ENCODE measurements around the gene ZNF79. TPM values are rescaled to one million over a fixed set of nuclear protein-coding genes. Genes with fewer than 3 reads are reported as not detected.

The ZNF79 gene
- total and polyA plus RNA-seq, 9 donors, result 3.9 to 12.3 (median 10.5) TPM

DNA sequence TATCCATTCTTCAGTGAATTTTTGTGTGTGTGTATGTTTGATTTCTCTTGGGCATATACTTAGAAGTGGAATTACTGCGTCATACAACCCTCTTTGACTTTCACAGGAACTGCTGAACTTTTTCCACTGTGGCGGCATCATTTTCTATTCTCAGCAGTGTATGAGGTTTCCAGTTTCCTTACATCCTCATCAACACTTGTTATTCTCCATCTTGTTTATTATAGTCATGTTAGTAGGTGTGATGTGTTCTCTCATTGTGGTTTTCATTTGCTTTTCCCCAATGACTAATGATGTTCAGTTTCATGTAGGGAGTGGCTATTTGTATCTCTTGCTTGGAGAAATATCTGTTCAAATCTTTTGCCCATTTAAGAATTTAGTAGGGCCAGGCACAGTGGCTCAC is 2.6 kb downstream of the ZNF79 start:
- H3K4me1 ChIP-seq (ENCODE audit: insufficient read depth), result peaks cover 8% of the 10 kb centered on the region
- WGBS, 3 donors, result 96 to 98% (median 97%) methylated on average over 2 of the region's 2 CpGs
- no peak for DNase-seq

DNA sequence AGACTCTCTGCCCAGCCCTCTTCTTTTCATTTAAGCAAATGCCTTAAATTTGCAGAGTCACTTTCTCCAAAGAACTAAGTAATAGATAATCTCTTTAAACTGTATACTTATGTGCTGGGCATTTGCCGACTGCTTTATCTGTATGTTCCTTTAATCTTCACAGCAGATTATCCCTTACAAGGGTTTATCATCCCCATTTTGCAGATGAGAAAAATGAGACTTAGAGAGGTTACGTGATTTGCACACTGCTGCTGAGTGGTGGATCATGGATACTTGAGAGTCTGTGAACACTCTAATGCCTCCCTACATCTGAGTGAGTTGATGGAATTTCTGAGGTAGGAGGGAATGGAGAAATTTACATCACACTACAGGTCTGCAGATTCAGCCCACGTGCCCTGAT is 4.2 kb downstream of the ZNF79 start:
- peaks cover 5% of the 10 kb centered on the region for H3K4me1 ChIP-seq (ENCODE audit: insufficient read depth)
- no peaks in the 10 kb centered on the region for H3K36me3 ChIP-seq
- H3K27ac ChIP-seq, result no peak overlapping the region
- H3K9me3 ChIP-seq, result no peaks in the 10 kb centered on the region
- H3K4me3 ChIP-seq, result no peak overlapping the region
- TF ChIP-seq POLR2A (IDR thresholded peaks at IDR 0.05), result no peak
- TF ChIP-seq EP300 (IDR thresholded peaks at IDR 0.05), result no peak
- TF ChIP-seq, protein P1, sequence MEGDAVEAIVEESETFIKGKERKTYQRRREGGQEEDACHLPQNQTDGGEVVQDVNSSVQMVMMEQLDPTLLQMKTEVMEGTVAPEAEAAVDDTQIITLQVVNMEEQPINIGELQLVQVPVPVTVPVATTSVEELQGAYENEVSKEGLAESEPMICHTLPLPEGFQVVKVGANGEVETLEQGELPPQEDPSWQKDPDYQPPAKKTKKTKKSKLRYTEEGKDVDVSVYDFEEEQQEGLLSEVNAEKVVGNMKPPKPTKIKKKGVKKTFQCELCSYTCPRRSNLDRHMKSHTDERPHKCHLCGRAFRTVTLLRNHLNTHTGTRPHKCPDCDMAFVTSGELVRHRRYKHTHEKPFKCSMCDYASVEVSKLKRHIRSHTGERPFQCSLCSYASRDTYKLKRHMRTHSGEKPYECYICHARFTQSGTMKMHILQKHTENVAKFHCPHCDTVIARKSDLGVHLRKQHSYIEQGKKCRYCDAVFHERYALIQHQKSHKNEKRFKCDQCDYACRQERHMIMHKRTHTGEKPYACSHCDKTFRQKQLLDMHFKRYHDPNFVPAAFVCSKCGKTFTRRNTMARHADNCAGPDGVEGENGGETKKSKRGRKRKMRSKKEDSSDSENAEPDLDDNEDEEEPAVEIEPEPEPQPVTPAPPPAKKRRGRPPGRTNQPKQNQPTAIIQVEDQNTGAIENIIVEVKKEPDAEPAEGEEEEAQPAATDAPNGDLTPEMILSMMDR (IDR thresholded peaks at IDR 0.05), result no peak
- intact Hi-C loops (cut with DNase I), result no loop called here
- no peaks in the 10 kb centered on the region for H3K27me3 ChIP-seq
- no peak for DNase-seq
- 85 to 88% (median 85%) methylated on average over 3 of the region's 3 CpGs for WGBS, 3 donors

More for the DNA sequence above, 2.6 kb downstream of the ZNF79 start:
- no peak for TF ChIP-seq POLR2A (IDR thresholded peaks at IDR 0.05)
- TF ChIP-seq EP300 (IDR thresholded peaks at IDR 0.05), result no peak
- TF ChIP-seq, protein P1 (IDR thresholded peaks at IDR 0.05), result no peak
- no peaks in the 10 kb centered on the region for H3K9me3 ChIP-seq
- H3K27me3 ChIP-seq, result no peaks in the 10 kb centered on the region
- H3K4me3 ChIP-seq, result no peak overlapping the region
- no peak overlapping the region for H3K27ac ChIP-seq
- no peaks in the 10 kb centered on the region for H3K36me3 ChIP-seq
- intact Hi-C loops (cut with DNase I), result no loop called here

DNA sequence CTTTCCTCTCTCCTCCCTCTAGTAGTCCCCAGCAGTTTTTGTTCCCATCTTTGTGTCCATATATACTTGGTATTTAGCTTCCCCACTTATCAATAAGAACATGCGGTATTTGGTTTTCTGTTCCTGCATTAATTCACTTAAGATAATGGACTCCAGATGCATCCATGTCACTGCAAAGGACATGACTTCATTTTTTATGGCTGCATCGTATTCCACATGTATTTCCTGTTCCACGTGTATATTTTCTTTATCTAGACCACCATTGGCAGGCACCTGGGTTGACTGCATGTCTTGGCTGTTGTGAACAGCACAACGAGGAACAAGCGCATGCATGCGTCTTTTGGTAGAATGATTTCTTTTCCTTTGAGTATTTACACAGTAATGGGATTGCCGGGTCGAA is 6.2 kb downstream of the ZNF79 start:
- intact Hi-C loops (cut with DNase I), result no loop called here
- no peaks in the 10 kb centered on the region for H3K27me3 ChIP-seq
- WGBS, 3 donors, result 93 to 94% (median 93%) methylated on average over 8 of the region's 8 CpGs

DNA sequence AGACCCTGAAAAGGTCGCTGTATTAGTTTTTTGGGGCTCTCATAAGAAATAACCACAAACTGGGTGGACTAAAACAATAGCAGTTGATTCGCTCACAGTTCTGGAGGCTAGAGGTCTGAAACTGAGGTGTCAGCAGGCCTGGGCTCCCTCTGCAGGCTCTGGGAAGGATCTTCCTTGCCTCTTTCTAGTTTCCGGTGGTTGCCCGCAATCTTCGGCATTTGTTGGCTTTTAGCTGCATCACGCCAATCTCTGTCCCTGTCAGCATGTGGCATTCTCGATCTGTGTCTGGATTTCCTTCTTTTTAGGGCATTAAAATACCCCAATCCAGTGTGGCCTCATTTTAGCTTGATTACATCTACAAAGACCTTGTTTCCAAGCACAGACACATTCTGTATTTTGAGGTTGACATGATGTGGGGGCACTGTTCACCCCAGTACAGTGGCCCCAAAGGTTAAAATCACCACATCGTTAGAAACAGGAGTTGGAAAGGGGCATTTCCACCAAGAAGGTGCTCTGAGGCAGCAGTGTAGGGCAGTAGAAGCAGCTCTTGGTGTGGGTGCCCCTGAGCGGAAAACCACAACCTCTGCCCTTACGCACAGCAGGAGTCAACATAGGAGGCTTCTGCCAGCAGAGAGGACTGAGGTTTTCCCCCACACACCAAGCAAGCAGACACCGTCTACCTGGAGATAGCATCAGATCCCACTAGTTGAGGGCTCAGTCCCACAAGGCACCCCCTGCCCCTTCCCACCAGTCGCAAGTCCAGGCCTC is 13.5 kb downstream of the ZNF79 start:
- H3K4me1 ChIP-seq (ENCODE audit: insufficient read depth), result no peaks in the 10 kb centered on the region
- no peaks in the 10 kb centered on the region for H3K27me3 ChIP-seq
- no peaks in the 10 kb centered on the region for H3K9me3 ChIP-seq
- H3K4me3 ChIP-seq, result no peak overlapping the region
- no peaks in the 10 kb centered on the region for H3K36me3 ChIP-seq
- WGBS, 3 donors, result 84 to 90% (median 90%) methylated on average over 12 of the region's 12 CpGs
- intact Hi-C loops (cut with DNase I), result no loop called here
- no peak for TF ChIP-seq POLR2A (IDR thresholded peaks at IDR 0.05)
- TF ChIP-seq, protein P1 (IDR thresholded peaks at IDR 0.05), result no peak
- no peak for TF ChIP-seq EP300 (IDR thresholded peaks at IDR 0.05)
- H3K27ac ChIP-seq, result no peak overlapping the region
- no peak for DNase-seq

More for the DNA sequence above, 6.2 kb downstream of the ZNF79 start:
- no peaks in the 10 kb centered on the region for H3K36me3 ChIP-seq
- no peak for DNase-seq
- no peak overlapping the region for H3K4me3 ChIP-seq
- no peaks in the 10 kb centered on the region for H3K9me3 ChIP-seq
- H3K27ac ChIP-seq, result no peak overlapping the region
- peaks cover 2% of the 10 kb centered on the region for H3K4me1 ChIP-seq (ENCODE audit: insufficient read depth)
- TF ChIP-seq, protein P1 (IDR thresholded peaks at IDR 0.05), result no peak
- TF ChIP-seq EP300 (IDR thresholded peaks at IDR 0.05), result no peak
- TF ChIP-seq POLR2A (IDR thresholded peaks at IDR 0.05), result no peak
